GM19438 (cell line): Measurements from ENCODE around the gene MRPS25.
"Not testable (repeated sequence)": the region's sequence is repeated elsewhere in the genome, so short reads cannot be mapped to it uniquely, and the experiment has no call there.

Source experiments
- ATAC-seq: cut with Tn5 transposase; IDR thresholded peaks from one replicate; pipeline ENCODE4 v1.9.1; 2021; ENCODE audit warnings: low read depth; ENCODE audit not compliant: unreplicated experiment

Gene MRPS25

GRCh38 chr3:15045667-15046066, 19.4 kb downstream of the MRPS25 start:
- no peak for ATAC-seq

- no peak for ATAC-seq
Measured at GRCh38 chr3:15044326-15044725, 20.8 kb downstream of the MRPS25 start.

DNA sequence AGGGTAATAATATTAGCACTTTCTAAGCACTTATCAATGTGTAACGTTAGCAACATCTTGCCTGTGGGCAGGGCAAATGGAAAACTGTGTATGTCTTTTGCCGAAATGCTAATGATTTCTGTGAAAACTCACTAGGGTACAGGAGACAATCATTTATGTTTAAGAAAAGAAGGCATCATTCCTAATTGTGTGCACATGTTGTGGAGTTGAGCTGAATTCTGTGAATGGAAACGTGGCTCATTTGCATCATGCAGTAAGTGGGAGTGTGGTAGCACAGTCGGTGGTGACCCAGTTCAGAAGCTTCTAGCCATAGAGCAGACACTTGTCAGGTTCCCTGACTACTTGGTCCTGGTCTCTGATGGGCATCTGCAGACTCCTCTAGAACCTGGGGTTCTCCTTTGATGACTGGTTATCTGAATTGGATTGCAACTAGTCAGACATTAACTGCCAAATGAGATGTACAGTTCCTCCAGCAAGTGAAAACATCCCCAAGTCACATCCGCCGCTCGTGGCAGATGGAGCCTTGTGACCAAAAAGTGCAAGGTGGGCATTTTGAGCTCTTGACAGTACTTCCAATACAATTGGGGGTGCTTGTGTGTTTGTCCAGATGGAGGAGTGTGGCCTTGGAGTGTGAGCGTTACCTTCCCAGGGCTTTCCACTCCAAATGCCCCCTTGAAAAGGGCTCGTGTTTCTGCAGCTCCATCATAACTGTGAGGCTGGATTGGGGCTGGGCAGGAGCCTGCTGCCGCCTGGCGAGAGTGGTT, 21.5 kb downstream of the MRPS25 start:
- ATAC-seq, result no peak

DNA sequence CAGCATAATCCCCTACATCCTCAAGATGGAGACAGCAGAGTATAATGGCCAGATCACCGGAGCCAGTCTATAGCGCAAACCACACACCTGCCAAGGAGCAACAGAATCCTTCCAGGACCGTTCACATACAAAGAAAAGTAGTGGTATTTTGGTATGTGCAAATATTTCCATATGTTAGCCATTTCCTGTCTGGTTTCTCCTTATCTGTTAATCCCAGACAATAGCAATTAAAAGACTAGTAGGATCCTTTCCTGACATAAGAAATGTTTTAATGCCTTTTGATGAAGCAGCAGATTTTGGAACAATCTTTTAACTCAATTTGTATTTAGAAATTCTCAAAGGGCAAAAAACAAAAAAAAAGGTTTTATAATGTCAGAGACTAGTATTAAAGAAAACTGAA, 22.2 kb downstream of the MRPS25 start:
- ATAC-seq, result no peak

GRCh38 chr3:15041950-15042349, 23.2 kb downstream of the MRPS25 start:
- ATAC-seq, result no peak

- no peak for ATAC-seq
Measured at GRCh38 chr3:15040844-15041243, 24.3 kb downstream of the MRPS25 start.

DNA sequence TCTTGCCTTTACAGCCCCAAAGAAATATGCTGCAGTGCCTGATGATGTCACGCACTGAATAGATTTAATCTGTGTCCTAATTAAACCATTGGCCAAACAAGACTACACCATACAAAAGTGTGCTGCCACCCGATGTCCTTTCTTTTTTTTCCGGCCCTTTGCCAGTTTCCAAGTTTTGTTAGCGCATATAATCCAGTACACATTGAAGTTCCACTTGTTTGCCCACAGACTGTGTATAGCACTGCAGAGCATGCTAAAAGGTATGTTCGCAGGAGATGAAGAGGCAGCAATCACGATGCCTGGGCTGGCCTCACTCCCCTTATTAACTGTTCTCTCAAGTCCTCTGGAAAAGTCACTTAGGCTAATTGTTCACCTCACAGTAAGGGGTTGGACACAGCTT, 26.8 kb downstream of the MRPS25 start:
- ATAC-seq, result no peak

GRCh38 chr3:15033103-15033502, 32.0 kb downstream of the MRPS25 start:
- no peak for ATAC-seq

- no peak for ATAC-seq
Measured at GRCh38 chr3:15032650-15033049, 32.5 kb downstream of the MRPS25 start.

DNA sequence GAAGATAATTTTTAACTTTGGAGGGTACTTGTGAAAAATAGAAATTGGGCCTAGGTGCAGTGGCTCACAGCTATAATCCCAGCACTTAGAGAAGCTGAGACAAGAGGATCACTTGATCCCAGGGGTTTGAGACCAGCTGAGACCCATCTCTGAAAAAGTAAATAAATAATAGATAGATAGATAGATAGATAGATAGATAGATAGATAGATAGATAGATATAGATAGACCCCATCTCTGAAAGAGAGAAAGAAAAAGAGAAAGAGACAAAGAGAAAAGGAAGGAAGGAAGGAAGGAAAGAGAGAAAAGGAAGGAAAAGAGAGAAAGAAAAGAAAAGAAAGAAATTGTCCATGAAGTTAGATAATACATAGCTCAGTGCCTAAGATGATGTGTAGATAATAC, 35.5 kb downstream of the MRPS25 start:
- no peak for ATAC-seq

DNA sequence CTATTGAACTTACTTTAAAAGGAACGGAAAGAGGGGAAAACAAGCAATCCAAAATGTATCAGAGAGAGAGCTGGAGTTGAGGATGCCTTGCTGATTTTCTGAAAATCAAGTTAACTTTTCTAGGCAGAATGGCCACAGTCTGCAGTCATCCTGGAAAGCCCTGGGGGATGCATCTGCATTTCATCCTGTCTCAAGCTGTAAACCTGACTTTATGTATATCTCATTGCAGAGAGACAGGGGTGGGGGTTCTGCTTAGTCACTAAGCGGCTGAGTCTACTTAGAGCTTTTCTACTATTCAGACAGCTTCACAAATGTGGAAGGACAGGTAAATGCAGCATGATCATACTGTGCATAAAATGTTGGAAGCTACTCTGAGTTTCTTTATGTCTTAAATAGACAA, 41.4 kb downstream of the MRPS25 start:
- no peak for ATAC-seq

DNA sequence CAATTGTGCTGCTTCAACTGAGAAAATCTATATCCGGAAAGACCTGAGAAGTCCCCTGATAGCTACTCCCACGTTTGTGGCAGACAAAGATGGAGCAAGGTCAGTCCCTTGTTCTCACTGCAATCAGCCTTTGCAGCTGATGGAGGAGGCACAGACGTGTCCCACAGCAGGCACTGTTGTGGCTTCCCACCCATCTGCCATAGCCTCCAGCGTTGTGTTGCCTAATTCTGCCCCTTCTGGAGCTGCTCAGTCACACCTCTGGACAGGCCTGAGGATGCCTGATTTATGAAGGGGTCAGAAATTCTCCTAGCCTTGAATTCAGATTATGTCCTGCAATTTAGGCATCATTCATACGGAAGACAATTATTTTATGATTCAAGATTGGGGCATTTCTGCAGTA, 41.9 kb downstream of the MRPS25 start:
- no peak for ATAC-seq

DNA sequence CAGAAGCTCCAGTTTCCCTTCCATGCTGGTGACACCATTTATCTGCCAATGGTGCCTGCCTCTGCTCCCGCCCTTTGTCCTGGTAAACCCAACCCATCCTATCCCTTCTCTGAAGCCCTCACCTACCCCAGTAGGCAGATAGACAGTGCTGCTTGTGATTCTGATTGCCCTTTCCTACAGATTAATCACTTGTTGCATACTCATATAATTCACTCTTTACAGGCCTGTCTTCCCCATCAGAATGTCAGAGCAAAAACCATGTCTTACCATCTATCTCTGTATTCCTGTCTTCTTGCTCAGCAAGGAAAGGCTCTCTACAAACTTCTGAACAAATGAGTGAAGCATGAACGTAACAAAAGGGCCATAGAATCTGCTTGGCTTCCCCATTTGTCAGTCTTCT, 47.9 kb downstream of the MRPS25 start:
- no peak for ATAC-seq

GRCh38 chr3:15015456-15015855, 49.7 kb downstream of the MRPS25 start:
- no peak for ATAC-seq

- ATAC-seq, result no peak
Measured at GRCh38 chr3:15014606-15015328, 50.3 kb downstream of the MRPS25 start.

GRCh38 chr3:15011174-15011573, 53.9 kb downstream of the MRPS25 start:
- no peak for ATAC-seq

DNA sequence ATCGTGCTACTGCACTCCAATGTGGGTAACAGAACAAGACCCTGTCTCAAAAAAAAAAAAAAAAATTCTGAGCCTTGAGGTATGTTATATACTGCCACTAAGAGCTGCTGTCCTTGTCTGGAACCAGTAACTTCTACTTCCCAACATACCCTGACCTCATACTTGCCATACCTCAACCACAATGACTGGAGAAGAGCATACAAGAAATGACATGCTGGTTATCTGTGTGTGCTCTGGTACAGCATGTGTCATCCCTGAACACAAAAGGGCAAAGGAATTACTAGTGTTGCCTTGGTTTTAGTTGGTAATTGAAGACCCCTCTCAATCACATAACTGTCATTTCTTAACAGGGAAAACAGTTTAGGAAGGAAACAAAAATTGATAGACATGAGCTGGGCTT, 54.5 kb downstream of the MRPS25 start:
- ATAC-seq, result no peak

DNA sequence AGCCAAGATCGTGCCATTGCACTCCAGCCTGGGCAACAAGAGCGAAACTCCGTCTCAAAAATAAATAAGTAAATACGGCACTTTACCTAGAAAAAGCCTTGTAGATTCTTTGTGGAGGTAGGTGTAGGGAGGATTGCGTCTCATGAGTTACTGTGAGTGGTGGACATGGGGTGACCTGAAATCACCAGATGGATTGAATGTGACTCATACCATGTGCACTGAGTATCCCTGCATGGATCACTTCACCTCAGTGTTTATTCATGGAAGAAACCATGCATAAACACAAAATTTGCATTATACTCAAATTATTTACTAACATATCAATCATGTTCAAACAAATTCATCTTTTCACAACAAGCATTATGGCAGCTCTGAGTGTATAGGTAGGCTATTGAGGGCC, 55.9 kb downstream of the MRPS25 start:
- no peak for ATAC-seq

- ATAC-seq, result no peak
Measured at GRCh38 chr3:15007681-15008141, 57.4 kb downstream of the MRPS25 start.

DNA sequence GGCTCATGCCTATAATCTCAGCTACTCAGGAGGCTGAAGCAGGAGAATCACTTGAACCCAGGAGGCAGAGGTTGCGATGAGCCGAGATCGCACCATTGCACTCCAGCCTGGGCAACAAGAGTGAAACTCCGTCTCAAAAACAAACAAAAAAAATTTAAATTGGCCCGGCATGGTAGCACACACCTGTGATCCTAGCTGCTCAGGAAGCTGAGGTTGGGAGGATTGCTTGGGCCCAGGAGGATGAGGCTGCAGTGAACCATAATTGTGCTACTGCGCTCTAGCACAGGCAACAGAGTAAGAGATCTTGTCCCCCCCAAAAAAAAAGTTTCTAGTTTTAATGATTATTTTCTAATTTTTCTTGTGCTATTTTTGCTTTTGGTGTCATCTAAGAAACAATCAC, 65.9 kb downstream of the MRPS25 start:
- not testable (repeated sequence) for ATAC-seq
